IMR-90 (cell line): ENCODE data around the gene DPYD. TPM values are rescaled to one million over a fixed set of nuclear protein-coding genes. Genes with fewer than 3 reads are reported as not detected.

Source experiments
- ATAC-seq: fragments of 200-7000 bp; cut with Tn5 transposase; 2 replicates; pipeline ENCODE4 v1.9.1; 2020; ENCODE audit warnings: low read depth, mild to moderate bottlenecking, moderate library complexity
- BruUV-seq: library from RNA; stranded (reverse); fragments of 400-500 nt; replicated peaks from 2 replicates; lab custom pipeline; 2021; lab: Mats Ljungman, UMichigan
- CTCF ChIA-PET: fragments of 300-600 bp; formaldehyde crosslinking; extraction: SDS; loops from one replicate; lab custom pipeline; 2021; ENCODE audit warnings: antibody characterized with exemption; lab: Yijun Ruan, JAX
- POLR2A ChIA-PET: fragments of 300-600 bp; sonication (Branson Sonifier 250); formaldehyde crosslinking; loops from one replicate; lab custom pipeline; 2022; ENCODE audit warnings: antibody characterized with exemption; ENCODE audit not compliant: unreplicated experiment; lab: Charles Lee
- DNase-seq: peaks from one replicate; pipeline ENCODE4 v3.0.0; 2013
- H2AFZ ChIP-seq: replicated peaks from 2 replicates; pipeline ENCODE3; 2013; ENCODE audit warnings: low read length, mild to moderate bottlenecking; ENCODE audit not compliant: poor library complexity
- H2AK5ac ChIP-seq: 2 replicates; pipeline ENCODE4 v1.6.1; 2013; ENCODE audit warnings: low read depth, low read length, inconsistent platforms
- H2AK9ac ChIP-seq: replicated peaks from 2 replicates; pipeline ENCODE3; 2013; ENCODE audit warnings: mild to moderate bottlenecking, low read depth, low read length, moderate library complexity; ENCODE audit not compliant: poor library complexity
- H2BK120ac ChIP-seq: 2 replicates; pipeline ENCODE4 v1.6.1; 2013; ENCODE audit warnings: low read depth, low read length, inconsistent platforms
- H2BK15ac ChIP-seq: 3 replicates; pipeline ENCODE4 v1.6.1; 2013; ENCODE audit warnings: low read depth, low read length, inconsistent platforms
- H2BK20ac ChIP-seq: 2 replicates; pipeline ENCODE4 v1.6.1; 2013; ENCODE audit warnings: low read depth, mild to moderate bottlenecking, inconsistent platforms, low read length, moderate library complexity
- H2BK5ac ChIP-seq: 2 replicates; pipeline ENCODE4 v1.6.1; 2013; ENCODE audit warnings: mild to moderate bottlenecking, low read depth, low read length, inconsistent platforms; ENCODE audit not compliant: poor library complexity, severe bottlenecking
- H3K14ac ChIP-seq: replicated peaks from 2 replicates; pipeline ENCODE4 v1.6.1; 2013; ENCODE audit warnings: low read depth, low read length, inconsistent platforms
- H3K18ac ChIP-seq: 2 replicates; pipeline ENCODE4 v1.6.1; 2013; ENCODE audit warnings: low read depth, low read length, control low read depth
- H3K23ac ChIP-seq: 2 replicates; pipeline ENCODE4 v1.6.1; 2013; ENCODE audit warnings: low read depth, low read length, inconsistent platforms
- H3K27ac ChIP-seq: 2 replicates; pipeline ENCODE4 v1.5.1; 2013; ENCODE audit warnings: mild to moderate bottlenecking, control low read depth, low read length; ENCODE audit not compliant: insufficient read depth
- H3K27me3 ChIP-seq: 2 replicates; pipeline ENCODE4 v1.6.1; 2013; ENCODE audit warnings: low read length; ENCODE audit not compliant: control insufficient read depth, insufficient read depth
- H3K36me3 ChIP-seq: 2 replicates; pipeline ENCODE4 v1.6.1; 2013; ENCODE audit warnings: low read length, mixed read lengths; ENCODE audit not compliant: control insufficient read depth, insufficient read depth
- H3K4ac ChIP-seq: 2 replicates; pipeline ENCODE4 v1.6.1; 2013; ENCODE audit warnings: low read depth, low read length, inconsistent platforms
- H3K4me1 ChIP-seq: 2 replicates; pipeline ENCODE4 v1.6.1; 2013; ENCODE audit warnings: low read length, mixed read lengths; ENCODE audit not compliant: control insufficient read depth, insufficient read depth
- H3K4me2 ChIP-seq: 2 replicates; pipeline ENCODE4 v1.6.1; 2013; ENCODE audit warnings: low read depth, mild to moderate bottlenecking, control low read depth, low read length, moderate library complexity
- H3K4me3 ChIP-seq: 2 replicates; pipeline ENCODE4 v1.5.1; 2013; ENCODE audit warnings: low read depth, mild to moderate bottlenecking, control low read depth, low read length, moderate library complexity; ENCODE audit not compliant: insufficient read depth
- H3K56ac ChIP-seq: 2 replicates; pipeline ENCODE4 v1.6.1; 2013; ENCODE audit warnings: low read length, inconsistent platforms; ENCODE audit not compliant: insufficient read depth; ENCODE audit errors: extremely low read depth
- H3K79me1 ChIP-seq, 2 experiments: 2 replicates each; pipeline ENCODE4 v1.6.1; 2013; ENCODE audit warnings: low read length in 2 of 2, inconsistent platforms in 1 of 2, low read depth in 1 of 2
- H3K9ac ChIP-seq: 2 replicates; pipeline ENCODE4 v1.6.1; 2013; ENCODE audit warnings: low read depth, low read length, control low read depth
- H3K9me1 ChIP-seq: 2 replicates; pipeline ENCODE4 v1.6.1; 2013; ENCODE audit warnings: low read length, inconsistent platforms; ENCODE audit not compliant: insufficient read depth
- H3K9me3 ChIP-seq: 2 replicates; pipeline ENCODE4 v1.6.1; 2013; ENCODE audit warnings: low read length; ENCODE audit not compliant: control insufficient read depth, insufficient read depth
- H4K20me1 ChIP-seq: 2 replicates; pipeline ENCODE4 v1.6.1; 2013; ENCODE audit warnings: low read length, inconsistent platforms; ENCODE audit not compliant: insufficient read depth
- H4K5ac ChIP-seq: 2 replicates; pipeline ENCODE4 v1.6.1; 2013; ENCODE audit warnings: mild to moderate bottlenecking, low read depth, low read length, control low read depth
- H4K8ac ChIP-seq, 2 experiments: 2 replicates each; pipeline ENCODE4 v1.6.1; 2013; ENCODE audit warnings: low read depth in 2 of 2, low read length in 2 of 2, control low read depth in 1 of 2, inconsistent platforms in 1 of 2
- H4K91ac ChIP-seq: 2 replicates; pipeline ENCODE4 v1.6.1; 2013; ENCODE audit warnings: low read depth, low read length, inconsistent platforms; ENCODE audit not compliant: insufficient read depth
- BHLHE40 ChIP-seq: fragments of 150-350 bp; IDR thresholded peaks from 2 replicates; pipeline ENCODE4 v1.6.1; 2016; ENCODE audit warnings: mild to moderate bottlenecking, low read depth, low read length
- CEBPB ChIP-seq: IDR thresholded peaks from 2 replicates; pipeline ENCODE4 v1.6.1; 2012; ENCODE audit warnings: low read depth, low read length, improper control_type of control experiment
- CHD1 ChIP-seq: IDR thresholded peaks from 2 replicates; pipeline ENCODE4 v1.6.1; 2012; ENCODE audit warnings: low read depth, low read length, improper control_type of control experiment
- CTCF ChIP-seq: conservative IDR thresholded peaks from 2 replicates; pipeline ENCODE4 v1.5.1; 2012; ENCODE audit warnings: mild to moderate bottlenecking, low read depth, low read length, improper control_type of control experiment
- ELK1 ChIP-seq: fragments of 150-350 bp; IDR thresholded peaks from 2 replicates; pipeline ENCODE4 v1.6.1; 2016; ENCODE audit warnings: low read depth, mild to moderate bottlenecking, low read length, moderate library complexity, borderline replicate concordance
- FOS ChIP-seq: fragments of 150-350 bp; IDR thresholded peaks from 2 replicates; pipeline ENCODE4 v1.6.1; 2016; ENCODE audit warnings: low read depth, low read length
- MAFK ChIP-seq: IDR thresholded peaks from 2 replicates; pipeline ENCODE4 v1.6.1; 2012; ENCODE audit warnings: low read depth, low read length, improper control_type of control experiment
- MAZ ChIP-seq: IDR thresholded peaks from 2 replicates; pipeline ENCODE4 v1.6.1; 2012; ENCODE audit warnings: low read depth, mild to moderate bottlenecking, low read length, improper control_type of control experiment, moderate library complexity, borderline replicate concordance
- MXI1 ChIP-seq: IDR thresholded peaks from 2 replicates; pipeline ENCODE4 v1.6.1; 2012; ENCODE audit warnings: low read depth, mild to moderate bottlenecking, low read length, moderate library complexity, borderline replicate concordance
- NFE2L2 ChIP-seq: fragments of 150-350 bp; IDR thresholded peaks from 2 replicates; pipeline ENCODE4 v1.6.1; 2016; ENCODE audit warnings: low read depth, mild to moderate bottlenecking, low read length
- POLR2A ChIP-seq: IDR thresholded peaks from 2 replicates; pipeline ENCODE4 v1.6.1; 2012; ENCODE audit warnings: mild to moderate bottlenecking, low read depth, low read length
- RAD21 ChIP-seq: IDR thresholded peaks from 2 replicates; pipeline ENCODE4 v1.6.1; 2012; ENCODE audit warnings: low read length, improper control_type of control experiment
- RCOR1 ChIP-seq: IDR thresholded peaks from 2 replicates; pipeline ENCODE4 v1.6.1; 2012; ENCODE audit warnings: mild to moderate bottlenecking, low read length, improper control_type of control experiment; ENCODE audit not compliant: insufficient replicate concordance
- RFX5 ChIP-seq: IDR thresholded peaks from 2 replicates; pipeline ENCODE4 v1.8.0; 2012; ENCODE audit warnings: low read depth, mild to moderate bottlenecking, low read length, moderate library complexity
- SMC3 ChIP-seq: fragments of 150-350 bp; IDR thresholded peaks from 2 replicates; pipeline ENCODE4 v1.6.1; 2016; ENCODE audit warnings: low read depth, mild to moderate bottlenecking, antibody characterized with exemption, low read length, moderate library complexity
- USF2 ChIP-seq: fragments of 150-350 bp; IDR thresholded peaks from 2 replicates; pipeline ENCODE4 v1.6.1; 2017; ENCODE audit warnings: mild to moderate bottlenecking, antibody characterized with exemption, low read length, low read depth
- dilution Hi-C: fragments of 300-500 bp; cut with HindIII; formaldehyde crosslinking; loops from one replicate; pipeline ENCODE4 v1.14.3; 2018; ENCODE audit warnings: low sequenced_read_pairs; ENCODE audit not compliant: unreplicated experiment
- in situ Hi-C: fragments of 300-500 bp; cut with MboI; formaldehyde crosslinking; loops from 3 replicates; pipeline ENCODE4 v1.14.3; 2019; ENCODE audit warnings: low sequenced_read_pairs, inconsistent platforms, mixed read lengths
- intact Hi-C: fragments of 100-400 bp; cut with micrococcal nuclease; formaldehyde crosslinking; loops from 2 replicates; pipeline ENCODE4 v1.10.0; 2022
- polyA plus RNA-seq, 3 experiments: library from polyadenylated mRNA; depleted of rRNA; stranded (reverse); fragments of >200 nt; gene quantifications; 2 replicates each; pipeline ENCODE4 v1.2.3, GENCODE V29; 2012; ENCODE audit warnings: low replicate concordance in 1 of 3
- total RNA-seq: library from RNA; depleted of rRNA; stranded (reverse); fragments of >200 nt; gene quantifications from 2 replicates; pipeline ENCODE4 v1.2.3, GENCODE V29; 2012

DPYD gene
- total and polyA plus RNA-seq, 2 of the 4 experiments (the other 2 are of a cell fraction), result 9.3 to 47.3 TPM

- no peak overlapping the region for H4K91ac ChIP-seq
- CTCF ChIA-PET, result no interaction called here
- no peak for DNase-seq
- no peak overlapping the region for H2AK9ac ChIP-seq
- dilution Hi-C loops, result no loop called here
- H4K8ac ChIP-seq, result no peak overlapping the region
- POLR2A ChIA-PET, result no interaction called here
- H3K18ac ChIP-seq, result no peak overlapping the region
- no peak overlapping the region for H3K14ac ChIP-seq
- no peak overlapping the region for H3K23ac ChIP-seq
- no peak overlapping the region for H2AFZ ChIP-seq
- H3K27me3 ChIP-seq, result no peaks in the 10 kb centered on the region
- no peak overlapping the region for H3K4ac ChIP-seq
- peaks cover 3% of the 10 kb centered on the region for H3K9me3 ChIP-seq
- H3K4me3 ChIP-seq, result no peak overlapping the region
- TF ChIP-seq RCOR1 (no peak), FOS (no peak), CHD1 (no peak), CTCF (no peak), CEBPB (no peak), RAD21 (no peak), MXI1 (no peak), MAZ (no peak), RFX5 (no peak), POLR2A (no peak), MAFK (no peak), BHLHE40 (no peak), ELK1 (no peak), NFE2L2 (no peak), USF2 (no peak), SMC3 (no peak)
- no peak overlapping the region for H3K9ac ChIP-seq
- H2BK5ac ChIP-seq, result no peak overlapping the region
- no peak overlapping the region for H4K5ac ChIP-seq
- H3K56ac ChIP-seq, result no peak overlapping the region
- peaks cover 2% of the 10 kb centered on the region; the same call in 1 of the 2 replicates for H3K4me1 ChIP-seq
- no peak overlapping the region for H3K4me2 ChIP-seq
- no peak overlapping the region for H3K27ac ChIP-seq
- no TSS peak for BruUV-seq
- no peaks in the 10 kb centered on the region for H3K36me3 ChIP-seq
- no peaks in the 10 kb centered on the region for H3K9me1 ChIP-seq
- H2AK5ac ChIP-seq, result no peak overlapping the region
- H2BK120ac ChIP-seq, result no peak overlapping the region
- no peak overlapping the region for H2BK20ac ChIP-seq
- H2BK15ac ChIP-seq, result no peak overlapping the region
- no peaks in the 10 kb centered on the region for H3K79me1 ChIP-seq
- intact Hi-C loops, result no loop called here
- in situ Hi-C loops, result no loop called here
- no peak for ATAC-seq
- H4K20me1 ChIP-seq, result no peaks in the 10 kb centered on the region
These were observed 761.5 kb downstream of the DPYD start for GRCh38 chr1:97159342-97159741.
